Natural killer cell treated with Interleukin-12 subunit alpha and Interleukin-12 subunit beta and Interleukin-15 and Interleukin-18, amount 100 ng/mL, for 72 hours (primary cell): Measurements from ENCODE around the gene ASB13. TPM values are rescaled to one million over a fixed set of nuclear protein-coding genes. Genes with fewer than 3 reads are reported as not detected.

ENCODE experiments used
- ATAC-seq, 2 donors: fragments of 150-1000 bp; cut with Tn5 transposase in 1 of 2; sonication (Bioruptor Pico), chemical (Tn5 transposase) in 1 of 2; 2 replicates each; pipeline ENCODE4 v1.10.0; 2021
- DNase-seq: peaks from one replicate; pipeline ENCODE4 v3.0.0; 2022; ENCODE audit warnings: low spot score
- H3K27ac Mint-ChIP-seq, 2 donors: 1 replicate in 1 of 2; 2 replicates in 1 of 2; pipeline ENCODE4 v1.8.0; 2022; ENCODE audit warnings: mixed read lengths in 2 of 2, mild to moderate bottlenecking in 1 of 2, moderate library complexity in 1 of 2
- H3K27me3 Mint-ChIP-seq, 2 donors: 1 replicate in 1 of 2; 2 replicates in 1 of 2; pipeline ENCODE4 v1.8.0; 2022; ENCODE audit warnings: mixed read lengths in 2 of 2
- H3K36me3 Mint-ChIP-seq: one replicate; pipeline ENCODE4 v1.8.0; 2022; ENCODE audit warnings: mixed read lengths
- H3K4me1 Mint-ChIP-seq, 2 donors: 1 replicate in 1 of 2; 2 replicates in 1 of 2; pipeline ENCODE4 v1.8.0; 2022; ENCODE audit warnings: low read depth in 2 of 2, mixed read lengths in 2 of 2, mild to moderate bottlenecking in 1 of 2
- H3K4me3 Mint-ChIP-seq: one replicate; pipeline ENCODE4 v1.8.0; 2022; ENCODE audit warnings: mixed read lengths
- H3K9me3 Mint-ChIP-seq: 2 replicates; pipeline ENCODE4 v1.8.0; 2022; ENCODE audit warnings: mixed read lengths
- total RNA-seq, 2 donors: library from RNA; stranded (reverse); gene quantifications; one replicate each; pipeline ENCODE4 v1.2.3, GENCODE V29; 2022

ASB13 gene
- total RNA-seq, 2 donors from 2014 or later, result 1.9 to 2.3 TPM

DNA sequence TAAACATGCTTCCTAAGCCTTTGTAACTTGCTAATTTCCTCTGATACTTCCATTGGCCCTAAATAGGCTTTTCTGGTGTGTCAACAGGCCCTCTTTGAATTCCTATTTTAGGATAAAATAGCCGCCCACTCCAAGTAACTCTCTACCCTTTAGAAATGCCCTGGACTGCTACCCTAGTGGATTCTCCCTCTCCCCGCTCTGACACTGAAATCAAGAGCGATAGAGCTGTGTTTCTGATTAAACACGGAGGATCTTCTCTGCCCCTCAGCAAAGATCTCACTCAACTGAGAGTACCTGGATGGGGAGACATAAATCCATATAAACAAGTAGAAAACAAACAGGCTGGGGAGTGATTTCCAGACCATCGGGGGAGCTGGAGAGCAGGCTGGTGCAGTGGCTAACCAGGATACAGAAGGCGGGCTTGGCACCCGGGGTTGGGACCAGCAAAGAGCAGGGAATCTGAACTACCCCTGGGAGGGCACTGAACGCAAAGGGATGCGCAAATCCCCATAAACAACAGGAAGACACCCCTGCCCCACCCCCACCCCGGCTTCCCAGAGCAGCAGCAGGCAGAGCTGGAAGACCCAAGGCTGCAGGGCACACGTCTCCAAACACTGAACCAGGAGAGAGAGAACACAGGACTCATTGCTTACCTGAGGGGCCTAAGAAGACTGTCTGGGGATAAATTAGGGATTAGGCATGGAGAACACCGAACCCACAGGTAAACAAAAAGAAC is 2.5 kb downstream of the ASB13 start:
- ATAC-seq (no peak), DNase-seq (no peak)
- Mint-ChIP-seq H3K4me1 (peaks cover 12 to 17% of the 10 kb centered on the region in 2 donors), H3K27ac (no peak overlapping the region), H3K27me3 (peaks cover 8 to 14% of the 10 kb centered on the region in 2 donors), H3K36me3 (no peaks in the 10 kb centered on the region), H3K4me3 (no peak overlapping the region), H3K9me3 (no peaks in the 10 kb centered on the region)

DNA sequence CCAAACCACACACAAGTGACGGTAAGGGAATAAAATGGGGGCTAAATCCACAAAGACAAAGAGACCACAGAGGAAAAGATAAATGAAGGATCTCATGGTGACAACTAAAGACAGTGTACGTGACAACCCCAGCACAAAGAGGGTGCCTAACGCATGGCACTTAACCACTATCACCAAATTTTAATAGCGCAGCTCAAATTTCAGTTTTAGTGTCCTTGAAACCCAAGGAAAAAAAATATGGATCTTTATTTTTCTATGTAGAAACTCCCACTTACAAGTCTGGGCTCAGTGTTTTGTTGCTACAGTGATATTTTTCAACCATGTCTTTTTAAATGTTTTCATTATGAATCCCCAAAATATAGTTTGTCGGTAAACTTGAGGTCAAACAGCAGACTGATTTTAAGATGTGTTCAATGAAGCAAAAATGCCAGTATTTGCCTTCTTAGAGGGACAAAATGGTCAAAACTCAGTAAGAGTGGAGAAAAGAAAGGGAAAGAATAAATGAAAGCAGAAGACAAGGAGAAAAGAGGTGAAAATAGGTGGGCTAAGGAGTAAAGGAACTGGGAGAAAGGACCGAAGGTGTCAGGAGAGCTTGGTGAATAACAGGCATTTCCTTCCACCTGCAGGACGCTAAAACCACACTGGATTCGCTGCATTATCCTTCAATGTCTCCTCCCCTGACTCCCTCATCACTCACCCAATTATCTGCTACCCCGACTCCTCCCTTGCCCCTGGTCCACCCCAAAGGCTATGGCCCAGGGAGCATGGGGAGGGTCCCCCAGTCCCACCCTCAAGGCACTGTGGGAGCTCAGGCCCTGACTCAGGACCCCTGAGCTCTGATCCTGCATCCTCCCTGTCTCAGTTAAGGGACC is 3.5 kb downstream of the ASB13 start:
- peak overlapping the region in 1 of 2 donors; percentile 9 for H3K27ac Mint-ChIP-seq
- peaks cover 5 to 14% of the 10 kb centered on the region in 2 donors for H3K27me3 Mint-ChIP-seq
- H3K4me1 Mint-ChIP-seq, result peaks cover 12 to 17% of the 10 kb centered on the region in 2 donors
- H3K9me3 Mint-ChIP-seq, result no peaks in the 10 kb centered on the region
- ATAC-seq (no peak), DNase-seq (no peak)
- H3K36me3 Mint-ChIP-seq, result no peaks in the 10 kb centered on the region
- H3K4me3 Mint-ChIP-seq, result no peak overlapping the region

GRCh38 chr10:5661043-5661442 is 5.4 kb downstream of the ASB13 start:
- Mint-ChIP-seq H3K27ac (no peak overlapping the region), H3K9me3 (no peaks in the 10 kb centered on the region), H3K27me3 (peaks cover 0 to 8% of the 10 kb centered on the region in 2 donors), H3K36me3 (no peaks in the 10 kb centered on the region), H3K4me3 (no peak overlapping the region), H3K4me1 (peaks cover 5 to 12% of the 10 kb centered on the region in 2 donors)
- peak in 1 of 2 donors; percentile 39 for ATAC-seq
- no peak for DNase-seq

- Mint-ChIP-seq H3K4me1 (peaks cover 5 to 8% of the 10 kb centered on the region in 2 donors), H3K9me3 (no peaks in the 10 kb centered on the region), H3K27ac (no peak overlapping the region), H3K27me3 (peaks cover 0 to 8% of the 10 kb centered on the region in 2 donors), H3K4me3 (no peak overlapping the region), H3K36me3 (no peaks in the 10 kb centered on the region)
- ATAC-seq (peak; percentile 55 to 65), DNase-seq (no peak)
Measured at GRCh38 chr10:5659702-5660528, 6.5 kb downstream of the ASB13 start.

- no peak for DNase-seq
- Mint-ChIP-seq H3K27ac (no peak overlapping the region), H3K4me3 (no peak overlapping the region), H3K9me3 (no peaks in the 10 kb centered on the region), H3K36me3 (no peaks in the 10 kb centered on the region), H3K27me3 (peaks cover 0 to 4% of the 10 kb centered on the region in 2 donors), H3K4me1 (peaks cover 5 to 8% of the 10 kb centered on the region in 2 donors)
- no peak for ATAC-seq
Measured at GRCh38 chr10:5658871-5659618, 7.3 kb downstream of the ASB13 start.

- Mint-ChIP-seq H3K9me3 (no peaks in the 10 kb centered on the region), H3K36me3 (no peaks in the 10 kb centered on the region), H3K27ac (no peak overlapping the region), H3K4me1 (peaks cover 5 to 8% of the 10 kb centered on the region in 2 donors), H3K27me3 (no peaks in the 10 kb centered on the region), H3K4me3 (no peak overlapping the region)
- no peak for DNase-seq
- no peak for ATAC-seq
Measured at GRCh38 chr10:5656737-5657579, 9.4 kb downstream of the ASB13 start.

DNA sequence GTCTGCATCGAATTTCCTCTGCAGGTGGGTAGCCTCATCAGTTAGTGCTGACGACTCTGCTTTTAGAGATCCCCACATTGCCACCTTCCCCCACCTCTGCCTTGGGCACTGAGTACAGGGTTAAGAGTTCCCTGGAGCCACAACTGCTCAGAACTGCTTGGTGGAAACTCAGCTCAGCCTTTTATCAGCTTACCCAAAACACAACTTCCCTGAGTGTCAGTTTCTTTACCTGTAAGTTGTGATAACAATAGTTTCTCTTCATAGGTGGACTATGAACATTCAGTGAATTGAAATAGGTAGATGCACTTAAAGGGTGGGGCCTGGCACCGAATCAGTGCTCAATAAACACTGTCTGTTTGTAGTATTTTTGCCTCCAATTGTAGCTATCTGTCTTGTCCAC is 11.3 kb downstream of the ASB13 start:
- no peak for DNase-seq
- no peak for ATAC-seq
- Mint-ChIP-seq H3K4me1 (peaks cover 5 to 6% of the 10 kb centered on the region in 2 donors), H3K27me3 (no peaks in the 10 kb centered on the region), H3K27ac (no peak overlapping the region), H3K4me3 (no peak overlapping the region), H3K36me3 (no peaks in the 10 kb centered on the region), H3K9me3 (no peaks in the 10 kb centered on the region)

- Mint-ChIP-seq H3K4me1 (no peaks in the 10 kb centered on the region), H3K36me3 (no peaks in the 10 kb centered on the region), H3K27ac (no peak overlapping the region), H3K9me3 (no peaks in the 10 kb centered on the region), H3K27me3 (no peaks in the 10 kb centered on the region), H3K4me3 (no peak overlapping the region)
- no peak for ATAC-seq
- DNase-seq, result no peak
Measured at GRCh38 chr10:5654218-5654755, 12.1 kb downstream of the ASB13 start.

- Mint-ChIP-seq H3K4me3 (no peak overlapping the region), H3K36me3 (no peaks in the 10 kb centered on the region), H3K27ac (no peak overlapping the region), H3K9me3 (no peaks in the 10 kb centered on the region), H3K27me3 (no peaks in the 10 kb centered on the region), H3K4me1 (no peaks in the 10 kb centered on the region)
- ATAC-seq (peak in 1 of 2 donors; percentile 48), DNase-seq (no peak)
Measured at GRCh38 chr10:5652746-5653145, 13.6 kb downstream of the ASB13 start.

GRCh38 chr10:5651388-5651764 is 15.0 kb downstream of the ASB13 start:
- Mint-ChIP-seq H3K4me3 (no peak overlapping the region), H3K27me3 (no peaks in the 10 kb centered on the region), H3K9me3 (no peaks in the 10 kb centered on the region), H3K27ac (no peak overlapping the region), H3K4me1 (no peaks in the 10 kb centered on the region), H3K36me3 (no peaks in the 10 kb centered on the region)
- DNase-seq, result no peak
- ATAC-seq, result no peak

DNA sequence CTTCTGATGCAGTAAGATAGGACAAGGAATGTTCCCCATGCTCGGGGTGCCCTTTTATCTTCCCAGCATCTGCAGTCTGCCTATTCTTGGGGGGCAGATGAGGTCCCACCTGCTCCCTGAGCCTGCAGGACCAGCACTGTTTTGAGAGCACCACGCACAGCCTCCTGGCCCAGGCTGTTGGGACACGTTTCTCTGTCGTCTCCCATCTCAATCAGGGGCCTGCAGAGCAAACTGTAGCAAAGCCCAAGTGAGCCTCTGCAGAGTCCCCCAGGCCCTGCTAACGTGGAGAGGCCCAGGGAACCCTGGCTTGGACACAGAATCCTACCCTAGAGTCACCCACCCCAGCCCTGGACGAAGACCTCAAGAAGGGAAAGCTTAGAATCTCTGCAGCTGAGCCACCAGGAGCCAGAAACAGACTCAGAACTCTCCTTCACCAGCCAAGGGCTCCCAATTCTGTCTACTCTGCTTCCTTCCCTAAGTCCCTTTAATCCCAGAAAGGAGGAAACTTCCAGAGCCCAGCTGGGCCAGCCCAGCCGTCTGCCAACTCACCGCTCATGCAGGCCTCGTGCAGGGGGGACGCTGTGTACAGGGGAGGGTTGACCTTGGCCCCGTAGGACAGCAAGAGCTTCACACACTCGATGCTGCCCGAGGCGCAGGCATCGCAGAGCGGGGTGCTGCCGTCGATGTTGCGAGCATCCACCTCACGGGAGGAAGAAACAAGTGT is 15.6 kb downstream of the ASB13 start:
- no peaks in the 10 kb centered on the region for H3K27me3 Mint-ChIP-seq

DNA sequence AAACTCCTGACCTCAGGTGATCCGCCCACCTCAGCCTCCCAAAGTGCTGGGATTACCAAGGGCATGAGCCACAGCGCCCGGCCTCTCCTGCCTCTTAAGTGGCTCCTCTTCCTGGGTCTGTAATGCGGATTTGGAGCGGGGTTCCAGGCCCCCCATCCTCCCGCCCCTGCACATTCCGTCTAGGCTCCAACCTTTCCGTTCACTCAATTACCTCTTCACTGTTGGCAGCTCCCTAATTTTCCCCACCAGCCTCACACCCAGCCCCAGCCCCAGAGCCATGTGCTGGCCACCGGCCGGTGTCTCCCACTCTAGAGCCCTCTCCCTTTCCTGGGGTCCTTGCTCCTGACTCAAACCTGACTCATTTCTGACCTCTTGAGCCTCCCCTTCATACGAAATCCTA is 16.6 kb downstream of the ASB13 start:
- no peaks in the 10 kb centered on the region for H3K36me3 Mint-ChIP-seq
- ATAC-seq (no peak), DNase-seq (no peak)
- H3K27me3 Mint-ChIP-seq, result no peaks in the 10 kb centered on the region
- H3K4me1 Mint-ChIP-seq, result no peaks in the 10 kb centered on the region
- H3K9me3 Mint-ChIP-seq, result no peaks in the 10 kb centered on the region
- H3K4me3 Mint-ChIP-seq, result no peak overlapping the region
- no peak overlapping the region for H3K27ac Mint-ChIP-seq

More for the DNA sequence above, 15.6 kb downstream of the ASB13 start:
- Mint-ChIP-seq H3K9me3 (no peaks in the 10 kb centered on the region), H3K4me1 (no peaks in the 10 kb centered on the region), H3K36me3 (no peaks in the 10 kb centered on the region), H3K27ac (no peak overlapping the region), H3K4me3 (no peak overlapping the region)
- ATAC-seq (no peak), DNase-seq (no peak)
